DND-41 (cell line): ENCODE results near the gene ZNF416.

ENCODE experiments used
- CTCF ChIP-seq: IDR thresholded peaks from 2 replicates; pipeline ENCODE4 v1.5.1; 2012; ENCODE audit warnings: borderline replicate concordance, low read length, moderate library complexity, mild to moderate bottlenecking; ENCODE audit not compliant: poor library complexity, severe bottlenecking; ENCODE audit errors: extremely low read depth
- EZH2 ChIP-seq: IDR thresholded peaks from 3 replicates; pipeline ENCODE4 v1.6.1; 2012; ENCODE audit warnings: borderline replicate concordance, low read depth, mild to moderate bottlenecking, moderate library complexity, low read length, inconsistent platforms; ENCODE audit not compliant: severe bottlenecking

GRCh38 chr19:57615346-57615745 lies 36.6 kb upstream of the ZNF416 start:
- no peak for TF ChIP-seq CTCF
- no peak for TF ChIP-seq EZH2
